Activated naive CD4-positive, alpha-beta T cell treated with anti-CD3 and anti-CD28 coated beads, Interleukin-2, amount 50 U/mL, for 72 hours (primary cell): ENCODE results near the gene MRPL49. TPM values are rescaled to one million over a fixed set of nuclear protein-coding genes. Genes with fewer than 3 reads are reported as not detected.
"Not testable (repeated sequence)": the region's sequence is repeated elsewhere in the genome, so short reads cannot be mapped to it uniquely, and the experiment has no call there.

ENCODE experiments used
- ATAC-seq, 2 donors: fragments of 150-1000 bp; cut with Tn5 transposase; 2 replicates each; pipeline ENCODE4 v1.10.0; 2021; ENCODE audit warnings: mild to moderate bottlenecking in 2 of 2, moderate library complexity in 2 of 2
- DNase-seq, 2 donors: peaks; one replicate each; pipeline ENCODE4 v3.0.0; 2021 to 2022; ENCODE audit warnings: low spot score in 2 of 2
- H3K27ac Mint-ChIP-seq, 2 donors: one replicate each; pipeline ENCODE4 v1.8.0; 2022; ENCODE audit warnings: mild to moderate bottlenecking in 2 of 2, mixed read lengths in 2 of 2
- H3K36me3 Mint-ChIP-seq, 2 donors: one replicate each; pipeline ENCODE4 v1.8.0; 2022; ENCODE audit warnings: mixed read lengths in 2 of 2
- H3K9me3 Mint-ChIP-seq, 2 donors: one replicate each; pipeline ENCODE4 v1.8.0; 2022; ENCODE audit warnings: mixed read lengths in 2 of 2
- total RNA-seq, 2 donors: library from RNA; stranded (reverse); gene quantifications; one replicate each; pipeline ENCODE4 v1.2.3, GENCODE V29; 2022

The MRPL49 gene
- total RNA-seq, 2 donors from 2014 or later = 55.3 to 92.6 TPM

DNA sequence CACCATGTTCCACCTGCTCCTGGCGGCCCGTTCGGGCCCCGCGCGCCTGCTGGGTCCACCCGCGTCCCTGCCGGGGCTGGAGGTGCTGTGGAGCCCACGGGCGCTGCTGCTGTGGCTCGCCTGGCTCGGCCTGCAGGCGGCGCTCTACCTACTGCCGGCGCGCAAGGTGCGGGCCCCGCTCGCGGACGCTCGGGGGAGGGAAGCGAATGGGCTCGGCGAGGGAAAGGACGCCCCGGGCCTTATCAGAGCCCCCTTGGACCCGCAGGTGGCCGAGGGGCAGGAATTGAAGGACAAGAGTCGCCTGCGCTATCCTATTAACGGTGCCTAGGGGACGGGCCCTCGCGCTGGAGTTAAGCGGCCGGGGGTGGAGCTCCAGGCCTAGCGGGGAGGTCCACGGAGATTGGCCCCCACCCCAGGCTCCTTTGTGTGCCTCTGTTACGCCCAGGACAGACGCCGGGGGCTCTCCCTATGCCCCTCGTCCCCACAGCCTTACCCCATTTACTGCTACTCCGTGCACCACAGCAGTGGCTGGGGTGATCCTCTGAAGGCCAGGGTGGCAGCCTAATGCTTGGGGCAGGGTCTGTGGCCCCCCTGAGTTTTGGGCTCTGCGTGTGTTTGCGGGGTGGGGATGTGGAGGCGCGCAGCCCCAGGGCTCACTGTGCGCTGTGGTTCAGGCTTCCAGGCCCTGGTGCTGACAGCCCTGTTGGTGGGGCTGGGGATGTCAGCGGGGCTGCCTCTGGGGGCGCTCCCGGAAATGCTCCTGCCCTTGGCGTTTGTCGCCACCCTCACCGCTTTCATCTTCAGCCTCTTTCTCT lies 9.4 kb upstream of the MRPL49 start:
- DNase-seq (peak in 1 of 2 donors; percentile 83), ATAC-seq (peak; percentile 37 to 49)
- peaks cover 0 to 5% of the 10 kb centered on the region in 2 donors for H3K36me3 Mint-ChIP-seq
- H3K9me3 Mint-ChIP-seq = no peaks in the 10 kb centered on the region
- peak overlapping the region; percentile 88 to 94 for H3K27ac Mint-ChIP-seq

DNA sequence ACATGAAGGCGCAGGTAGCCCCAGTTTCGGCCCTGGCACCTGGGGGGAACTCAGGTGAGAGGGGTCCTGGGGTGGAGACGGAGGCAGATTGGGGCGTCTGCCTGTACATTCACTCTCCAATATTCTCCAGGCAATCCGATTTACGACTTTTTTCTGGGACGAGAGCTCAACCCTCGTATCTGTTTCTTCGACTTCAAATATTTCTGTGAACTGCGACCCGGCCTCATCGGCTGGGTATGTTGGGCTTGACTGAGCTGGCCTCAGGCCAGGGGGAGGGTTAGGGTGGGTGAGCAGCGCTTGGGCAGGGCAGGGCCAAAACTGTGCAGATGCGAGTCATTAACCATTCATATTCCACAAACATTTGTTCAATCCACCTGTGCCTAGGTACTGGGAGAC lies 8.8 kb upstream of the MRPL49 start:
- Mint-ChIP-seq H3K9me3 (no peaks in the 10 kb centered on the region), H3K27ac (peak overlapping the region; percentile 88 to 94)

DNA sequence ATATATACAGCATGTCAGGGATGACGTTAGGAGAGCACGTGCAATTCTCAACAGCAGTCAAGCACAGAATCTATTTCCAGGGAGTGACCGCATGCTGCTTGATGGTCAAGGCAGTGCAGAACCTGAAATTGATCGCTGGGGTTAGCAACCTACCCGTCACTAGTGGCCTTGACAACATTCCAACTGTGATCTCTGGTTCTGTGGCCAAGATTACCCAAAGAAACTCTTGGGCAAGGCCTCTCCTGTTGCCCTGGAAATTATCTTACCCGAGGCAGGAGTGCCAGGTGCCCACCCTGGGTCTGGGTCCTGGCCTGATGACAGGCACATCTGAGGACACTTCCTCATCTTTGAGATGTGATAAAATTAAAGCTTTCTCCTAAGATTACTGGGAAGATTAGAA lies 8.3 kb upstream of the MRPL49 start:
- peaks cover 0 to 5% of the 10 kb centered on the region in 2 donors for H3K36me3 Mint-ChIP-seq
- DNase-seq = no peak
- no peaks in the 10 kb centered on the region for H3K9me3 Mint-ChIP-seq
- no peak for ATAC-seq
- H3K27ac Mint-ChIP-seq = peak overlapping the region; percentile 88 to 94

More for the DNA sequence above, 8.8 kb upstream of the MRPL49 start:
- no peak for DNase-seq
- ATAC-seq = no peak
- H3K36me3 Mint-ChIP-seq = peaks cover 0 to 5% of the 10 kb centered on the region in 2 donors

DNA sequence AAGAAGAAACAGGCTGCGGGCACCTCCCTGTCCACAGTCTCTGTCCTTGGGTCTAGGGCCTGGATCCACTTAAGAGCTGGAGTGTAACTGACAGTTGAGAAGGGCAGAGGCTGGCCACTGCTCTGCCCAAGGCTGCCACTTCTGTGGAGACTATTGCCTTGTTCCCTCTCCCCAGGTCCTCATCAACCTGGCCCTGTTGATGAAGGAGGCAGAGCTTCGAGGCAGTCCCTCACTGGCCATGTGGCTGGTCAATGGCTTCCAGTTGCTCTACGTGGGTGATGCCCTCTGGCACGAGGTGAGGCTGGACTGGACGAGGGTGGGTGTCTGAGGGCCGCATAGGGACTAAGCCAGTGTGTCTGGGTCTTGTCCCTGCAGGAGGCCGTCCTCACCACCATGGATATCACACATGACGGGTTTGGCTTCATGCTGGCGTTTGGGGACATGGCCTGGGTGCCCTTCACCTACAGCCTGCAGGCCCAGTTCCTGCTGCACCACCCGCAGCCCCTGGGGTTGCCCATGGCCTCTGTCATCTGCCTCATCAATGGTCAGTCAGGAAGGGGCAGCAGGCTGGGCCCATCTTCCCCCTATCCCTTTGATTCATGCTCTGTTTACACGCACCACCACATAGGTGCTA lies 7.5 kb upstream of the MRPL49 start:
- no peaks in the 10 kb centered on the region for H3K9me3 Mint-ChIP-seq
- peaks cover 0 to 5% of the 10 kb centered on the region in 2 donors for H3K36me3 Mint-ChIP-seq
- DNase-seq (no peak), ATAC-seq (no peak)
- peak overlapping the region in 1 of 2 donors; percentile 60 for H3K27ac Mint-ChIP-seq

DNA sequence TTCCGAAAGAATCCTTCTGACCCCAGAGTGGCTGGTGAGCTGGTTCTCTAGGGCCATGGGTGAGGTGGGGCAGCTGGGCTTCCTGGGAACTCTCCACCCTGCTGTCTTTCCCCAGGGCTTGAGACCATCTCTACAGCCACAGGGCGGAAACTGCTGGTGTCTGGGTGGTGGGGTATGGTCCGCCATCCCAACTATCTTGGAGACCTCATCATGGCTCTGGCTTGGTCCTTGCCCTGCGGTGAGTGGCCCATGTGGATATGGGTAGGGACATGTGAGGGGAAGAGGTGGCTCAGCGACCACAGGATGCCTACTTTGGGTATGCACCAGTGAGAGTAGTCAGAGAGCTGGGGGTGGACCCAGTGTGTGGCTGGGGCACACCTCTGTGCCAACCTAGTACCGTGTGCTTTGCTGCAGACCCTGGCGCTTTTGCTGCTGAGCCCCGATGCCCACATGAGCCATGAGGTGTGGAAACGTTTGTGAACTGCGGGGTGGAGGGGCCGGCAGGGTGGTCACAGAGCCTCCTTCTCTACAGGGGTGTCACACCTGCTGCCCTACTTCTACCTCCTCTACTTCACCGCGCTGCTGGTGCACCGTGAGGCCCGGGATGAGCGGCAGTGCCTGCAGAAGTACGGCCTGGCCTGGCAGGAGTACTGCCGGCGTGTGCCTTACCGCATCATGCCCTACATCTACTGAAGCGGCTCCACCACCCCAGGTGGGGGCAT lies 6.6 kb upstream of the MRPL49 start:
- DNase-seq (no peak), ATAC-seq (no peak)
- H3K27ac Mint-ChIP-seq = peak overlapping the region in 1 of 2 donors; percentile 91
- peaks cover 5 to 13% of the 10 kb centered on the region in 2 donors for H3K36me3 Mint-ChIP-seq
- no peaks in the 10 kb centered on the region for H3K9me3 Mint-ChIP-seq

DNA sequence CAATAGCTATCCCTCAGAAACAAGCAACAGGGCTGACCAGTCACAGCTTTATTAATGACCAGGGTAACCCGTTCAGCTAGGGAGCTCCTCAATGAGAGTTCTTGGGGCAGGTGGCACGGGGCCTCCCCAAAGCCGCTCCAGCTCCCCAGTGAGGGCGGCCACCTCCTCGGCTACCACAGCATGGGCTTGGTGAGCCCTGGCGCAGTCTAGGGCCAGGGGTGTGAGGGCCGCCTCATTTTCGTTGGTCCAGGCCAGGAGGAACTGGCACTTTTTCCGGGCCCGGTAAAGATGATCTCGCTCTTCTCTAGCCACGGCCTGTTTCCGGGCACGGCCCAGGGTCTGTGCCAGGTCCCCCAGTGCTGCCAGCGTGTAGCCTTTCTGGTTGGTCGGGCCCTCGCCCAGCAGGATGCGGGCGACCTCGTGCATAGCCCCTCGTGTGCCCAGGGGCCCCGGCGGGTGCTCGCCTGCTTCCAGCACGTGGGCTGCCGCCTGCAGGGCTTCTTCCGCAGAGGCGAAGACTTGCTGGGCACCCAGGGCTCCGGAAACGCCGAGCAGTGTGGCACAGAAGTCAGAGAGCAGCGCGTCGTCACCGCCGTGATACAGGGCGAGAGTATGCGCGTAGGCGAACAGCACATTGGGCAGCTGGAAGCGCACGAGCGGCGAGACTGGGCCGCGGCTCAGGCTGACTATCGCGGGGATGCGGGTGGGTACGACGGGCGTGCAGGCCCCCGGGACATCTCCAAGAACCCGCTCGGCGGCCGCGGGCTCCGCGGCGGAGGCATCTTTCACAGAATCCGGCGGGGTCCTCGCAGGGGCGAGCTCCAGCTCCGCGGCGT lies 5.5 kb upstream of the MRPL49 start:
- H3K27ac Mint-ChIP-seq = peak overlapping the region; percentile 91 to 98
- peak; percentile 58 to 74 for DNase-seq
- no peaks in the 10 kb centered on the region for H3K9me3 Mint-ChIP-seq
- peak; percentile 19 to 33 for ATAC-seq
- peaks cover 15 to 23% of the 10 kb centered on the region in 2 donors for H3K36me3 Mint-ChIP-seq

DNA sequence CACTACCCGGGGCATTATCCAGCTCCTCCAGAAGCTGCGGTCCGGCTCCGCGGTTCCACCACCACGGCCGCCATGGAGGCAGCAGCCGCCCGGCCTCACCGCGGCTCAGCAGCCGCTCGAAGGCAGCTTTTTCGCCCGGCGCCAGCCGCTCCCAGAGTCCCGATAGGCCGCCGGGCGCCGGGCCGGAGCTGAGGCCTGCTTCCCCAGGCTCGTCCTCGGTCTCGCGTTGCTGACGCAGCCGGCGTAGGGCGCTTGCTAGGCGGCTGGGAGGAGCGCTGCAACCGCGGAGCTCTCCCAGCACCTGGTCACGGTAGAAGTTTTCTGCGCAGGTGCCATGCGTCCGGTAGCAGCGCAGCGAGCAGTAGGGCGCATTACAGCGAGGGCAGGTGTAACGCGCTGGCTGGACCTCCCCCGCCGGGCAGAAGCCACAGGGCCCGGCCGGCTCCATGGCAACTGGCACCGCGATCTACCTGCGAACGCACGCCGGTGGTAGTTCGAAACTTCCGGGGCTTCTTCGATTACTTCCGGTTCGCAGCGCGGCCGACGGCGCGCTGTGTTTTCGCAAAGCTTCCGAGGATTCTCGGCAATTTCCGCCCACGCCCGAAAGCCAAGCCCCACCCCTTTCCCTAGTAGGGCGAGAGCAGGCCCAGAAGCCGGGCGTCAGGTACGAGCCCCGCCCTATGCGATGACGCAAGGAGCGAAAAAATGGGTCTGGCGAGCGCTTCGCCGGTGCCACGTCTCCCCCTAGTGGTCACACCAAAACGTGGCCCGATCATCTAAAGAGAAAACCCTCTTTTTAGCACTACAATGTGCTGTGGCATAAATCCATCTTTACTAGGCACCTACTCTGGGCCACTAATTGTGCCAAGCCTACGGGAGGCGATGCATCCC lies 4.7 kb upstream of the MRPL49 start, which contains the start of gene ZNHIT2:
Gene ZNHIT2 (minus strand): TSS at position 496 of the 891 bp plus-strand sequence. CDS start 48 bp downstream, at position 448.
- Mint-ChIP-seq H3K9me3 (no peaks in the 10 kb centered on the region), H3K36me3 (peaks cover 24 to 32% of the 10 kb centered on the region in 2 donors), H3K27ac (peak within 1 kb of the TSS; percentile 98 to 99)
- DNase-seq (peak; percentile 100), ATAC-seq (peak; percentile 65 to 71)

DNA sequence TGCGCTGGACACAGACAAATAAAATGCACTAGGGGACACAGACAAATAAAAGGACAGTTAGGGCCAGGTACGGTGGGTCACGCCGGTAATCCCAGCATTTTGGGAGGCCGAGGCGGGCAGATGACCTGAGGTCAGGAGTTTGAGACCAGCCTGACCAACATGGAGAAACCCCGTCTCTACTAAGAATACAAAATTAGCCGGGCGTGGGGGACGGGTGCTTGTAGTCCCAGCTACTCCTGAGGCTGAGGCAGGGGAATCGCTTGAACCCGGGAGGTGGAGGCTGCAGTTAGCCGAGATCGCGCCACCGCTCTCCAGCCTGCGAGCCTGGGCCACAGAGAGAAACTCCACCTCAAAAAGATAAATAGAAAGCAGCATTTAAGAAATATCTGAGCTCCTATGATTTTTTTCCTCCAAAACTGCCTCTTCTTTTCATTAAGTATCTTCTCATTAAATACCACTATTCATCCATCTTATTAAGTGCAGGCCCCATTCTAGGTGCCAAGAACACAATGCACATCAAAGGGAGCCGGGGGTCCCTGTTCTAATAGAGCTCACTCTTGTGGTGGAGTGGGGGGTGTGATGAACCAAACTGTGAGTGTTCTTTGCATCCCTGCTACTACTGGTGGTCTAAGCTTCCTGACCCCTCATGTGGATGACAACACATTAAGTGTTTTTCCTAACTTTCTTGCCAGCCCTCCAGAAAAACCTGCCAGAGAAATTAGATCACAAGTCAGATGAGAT lies 3.9 kb upstream of the MRPL49 start:
- ATAC-seq = no peak
- peaks cover 25 to 32% of the 10 kb centered on the region in 2 donors for H3K36me3 Mint-ChIP-seq
- peak overlapping the region; percentile 94 to 99 for H3K27ac Mint-ChIP-seq
- no peaks in the 10 kb centered on the region for H3K9me3 Mint-ChIP-seq
- peak in 1 of 2 donors; percentile 65 for DNase-seq

DNA sequence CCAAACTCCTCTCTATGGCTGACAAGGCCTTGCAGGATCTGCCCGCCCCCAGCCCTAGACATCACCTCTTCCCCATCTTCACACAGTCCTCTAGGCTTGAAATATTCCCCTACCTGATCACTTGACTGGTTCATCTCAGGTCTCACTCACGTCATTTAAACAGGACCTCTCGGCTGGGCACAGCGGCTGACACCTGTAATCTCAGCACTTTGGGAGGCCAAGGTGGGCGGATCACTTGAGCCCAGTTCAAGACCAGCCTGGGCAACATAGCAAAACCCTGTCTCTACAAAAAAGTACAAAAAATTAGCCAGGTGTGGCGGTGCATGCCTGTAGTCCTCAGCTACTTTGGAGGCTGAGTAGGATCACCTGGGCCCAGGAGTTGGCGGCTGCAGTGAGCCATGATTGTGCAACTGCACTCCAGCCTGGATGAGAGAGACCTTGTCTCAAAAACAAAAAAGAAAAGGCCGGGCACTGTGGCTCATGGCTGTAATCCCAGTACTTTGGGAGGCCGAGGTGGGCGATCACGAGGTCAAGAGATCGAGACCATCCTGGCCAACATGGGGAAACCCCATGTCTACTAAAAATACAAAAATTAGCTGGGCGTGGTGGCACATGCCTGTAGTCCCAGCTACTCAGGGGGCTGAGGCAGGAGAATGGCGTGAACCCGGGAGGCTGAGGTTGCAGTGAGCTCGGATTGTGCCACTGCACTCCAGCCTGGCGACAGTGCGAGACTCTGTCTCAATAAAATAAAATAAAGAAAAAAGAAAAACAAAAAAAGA lies 3.0 kb upstream of the MRPL49 start:
- Mint-ChIP-seq H3K36me3 (peaks cover 26 to 33% of the 10 kb centered on the region in 2 donors), H3K27ac (peak overlapping the region; percentile 90 to 99)
- peak in 1 of 2 donors; percentile 39 for DNase-seq
- ATAC-seq, H3K9me3 Mint-ChIP-seq: not testable (repeated sequence)

DNA sequence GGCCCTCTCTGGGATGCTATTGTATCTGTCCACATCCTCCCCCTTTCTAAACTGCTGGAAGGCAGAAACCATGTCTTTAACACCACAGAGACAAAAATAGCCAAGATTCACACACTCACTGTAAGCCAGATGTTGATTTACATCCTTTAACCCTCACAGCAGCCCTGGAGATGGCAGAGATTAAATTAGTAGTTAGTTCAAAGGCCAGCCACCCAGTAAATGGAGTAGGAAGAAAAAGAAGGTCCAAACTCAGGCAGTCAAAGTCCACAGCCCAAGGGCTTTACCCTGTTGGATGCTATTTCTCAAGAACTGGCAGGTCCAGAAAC lies 2.5 kb upstream of the MRPL49 start:
- Mint-ChIP-seq H3K27ac (peak overlapping the region; percentile 2 to 99), H3K9me3 (no peaks in the 10 kb centered on the region), H3K36me3 (peaks cover 31 to 38% of the 10 kb centered on the region in 2 donors)
- ATAC-seq = no peak
- no peak for DNase-seq

DNA sequence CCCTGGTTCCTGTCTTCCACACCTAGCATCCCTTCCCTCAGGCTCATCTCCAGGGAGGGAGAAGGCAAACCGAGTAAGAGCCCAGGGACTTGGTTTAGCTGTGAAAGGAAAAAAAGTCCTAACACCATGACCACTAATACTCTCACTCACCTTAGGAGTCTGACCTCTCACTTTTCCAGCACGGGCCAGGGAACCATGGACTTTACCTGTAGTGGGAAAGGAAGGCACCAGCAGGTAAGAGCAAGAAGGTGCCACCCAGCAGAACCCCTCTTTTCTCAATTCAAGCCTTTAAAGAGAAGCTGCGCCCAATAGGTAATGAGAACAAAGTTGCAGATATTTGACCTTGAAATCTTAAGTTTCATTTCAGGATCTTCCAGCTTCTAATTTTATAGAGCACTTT lies 1.3 kb upstream of the MRPL49 start:
- DNase-seq = no peak
- peak overlapping the region; percentile 99 to 100 for H3K27ac Mint-ChIP-seq
- H3K36me3 Mint-ChIP-seq = peaks cover 31 to 38% of the 10 kb centered on the region in 2 donors
- no peak for ATAC-seq
- no peaks in the 10 kb centered on the region for H3K9me3 Mint-ChIP-seq

DNA sequence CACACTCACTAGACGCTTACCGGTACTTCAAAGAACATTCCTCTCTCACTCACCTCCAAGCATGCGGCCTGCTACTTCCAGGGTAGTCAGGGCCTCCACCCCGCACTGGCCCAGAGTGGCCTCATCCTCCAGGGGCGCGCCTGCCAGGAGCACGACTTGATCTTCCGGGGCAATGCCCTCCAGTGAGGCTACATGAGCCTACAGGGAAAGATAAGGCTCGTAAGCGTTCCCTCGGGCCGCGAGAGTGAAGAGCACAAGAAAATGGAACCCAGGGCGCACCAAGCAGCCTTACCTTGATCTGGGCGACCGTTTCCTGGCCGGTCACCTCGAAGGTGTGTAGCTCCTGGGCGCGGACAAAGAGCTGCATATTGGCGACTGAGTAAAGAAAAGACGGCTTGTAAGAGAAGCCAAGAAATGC lies 665 bp upstream of the MRPL49 start:
- Mint-ChIP-seq H3K36me3 (peaks cover 31 to 38% of the 10 kb centered on the region in 2 donors), H3K27ac (peak overlapping the region; percentile 99 to 100), H3K9me3 (no peaks in the 10 kb centered on the region)
- DNase-seq = peak in 1 of 2 donors; percentile 36
- ATAC-seq = no peak

DNA sequence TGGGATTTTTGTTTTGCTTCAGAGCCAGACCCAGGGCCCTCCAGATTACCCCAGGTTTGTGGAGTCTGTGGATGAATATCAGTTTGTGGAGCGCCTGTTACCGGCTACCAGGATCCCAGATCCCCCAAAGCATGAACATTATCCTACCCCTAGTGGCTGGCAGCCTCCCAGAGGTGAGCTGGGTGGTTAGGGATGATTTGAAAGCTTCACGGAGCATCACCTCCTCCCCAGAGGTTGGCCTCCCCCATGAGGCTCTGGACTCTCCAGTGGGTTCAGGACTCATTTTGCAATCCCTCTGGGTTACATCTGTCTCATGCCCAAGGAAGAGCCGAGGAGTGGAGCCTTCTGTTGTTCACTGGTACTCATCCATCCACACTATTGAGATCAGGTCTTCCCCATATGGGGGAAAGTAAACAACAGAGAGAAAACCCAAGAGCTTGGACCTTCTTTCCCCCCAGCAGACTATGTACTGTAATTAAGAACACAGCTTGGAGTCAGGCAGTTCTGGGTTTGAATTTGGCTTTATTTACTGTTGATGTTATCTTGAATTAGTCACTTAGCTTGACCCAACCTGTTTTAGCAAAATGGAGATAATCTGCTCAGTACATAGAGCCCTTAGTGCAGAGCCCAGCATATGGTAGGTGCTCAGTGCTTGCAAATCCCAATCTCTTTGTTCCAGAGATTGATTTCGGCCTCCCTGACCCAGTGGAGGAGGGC lies 2.5 kb downstream of the MRPL49 start:
- Mint-ChIP-seq H3K36me3 (peaks cover 31 to 34% of the 10 kb centered on the region in 2 donors), H3K27ac (peak overlapping the region; percentile 24 to 77), H3K9me3 (no peaks in the 10 kb centered on the region)
- ATAC-seq (no peak), DNase-seq (peak in 1 of 2 donors; percentile 46)
